ENCODE measurements around the gene ALX4.
A peak's percentile ranks its signal among the peaks of the same experiment; 100 is the strongest.

ALX4 gene

GRCh38 chr11:44319552-44320288, 9.8 kb upstream of the ALX4 start:
- no peak overlapping the region for H3K4ac ChIP-seq (ENCODE audit: low read depth, low read length)
- H4K8ac ChIP-seq (ENCODE audit: low read depth, low read length): no peak overlapping the region
- DNase-seq: no peak
- no peak overlapping the region for H3K27ac ChIP-seq (ENCODE audit: low read depth, low read length)
- H3K4me2 ChIP-seq (ENCODE audit: low read length): peak overlapping the region; percentile 29
- H3K4me1 ChIP-seq (ENCODE audit: control insufficient read depth in 1 of 2, insufficient read depth in 2 of 2, low read length in 2 of 2): peaks cover 8 to 13% of the 10 kb centered on the region in 2 experiments
- no CpG with 5 or more reads among the region's 53 CpGs for WGBS (ENCODE audit: extremely low coverage, insufficient coverage, insufficient read length)
- no peak overlapping the region for H2BK5ac ChIP-seq (ENCODE audit: low read depth, low read length, poor library complexity)
- no peak overlapping the region for H2AK5ac ChIP-seq (ENCODE audit: low read length)
- no peak overlapping the region for H3K18ac ChIP-seq (ENCODE audit: low read length)
- H3K23ac ChIP-seq (ENCODE audit: low read length): no peak overlapping the region
- H3K4me3 ChIP-seq (ENCODE audit: low read depth, low read length): no peak overlapping the region
- no peaks in the 10 kb centered on the region for H3K79me1 ChIP-seq (ENCODE audit: low read length)
- no peak overlapping the region for H3K9ac ChIP-seq (ENCODE audit: low read length)
- no peak overlapping the region for H4K12ac ChIP-seq (ENCODE audit: low read depth, low read length)
- no peaks in the 10 kb centered on the region for H3K36me3 ChIP-seq (ENCODE audit: control insufficient read depth in 1 of 2, insufficient read depth in 2 of 2, low read length in 2 of 2)
- H2AFZ ChIP-seq (ENCODE audit: insufficient read depth, low read length, poor library complexity): no peak overlapping the region
- peaks cover 8% of the 10 kb centered on the region for H3K9me3 ChIP-seq (ENCODE audit: insufficient read depth, low read depth, low read length)
- no peak overlapping the region for H2BK120ac ChIP-seq (ENCODE audit: insufficient read depth, low read length, poor library complexity)
- H4K91ac ChIP-seq (ENCODE audit: low read depth, low read length): no peak overlapping the region
- H3K27me3 ChIP-seq (ENCODE audit: insufficient read depth, low read length): peaks cover 82% of the 10 kb centered on the region
- H3K79me2 ChIP-seq (ENCODE audit: control insufficient read depth, insufficient read depth, low read length, poor library complexity): no peaks in the 10 kb centered on the region
- H2BK12ac ChIP-seq (ENCODE audit: low read length): no peak overlapping the region
- H3K14ac ChIP-seq (ENCODE audit: low read length): no peak overlapping the region

DNA sequence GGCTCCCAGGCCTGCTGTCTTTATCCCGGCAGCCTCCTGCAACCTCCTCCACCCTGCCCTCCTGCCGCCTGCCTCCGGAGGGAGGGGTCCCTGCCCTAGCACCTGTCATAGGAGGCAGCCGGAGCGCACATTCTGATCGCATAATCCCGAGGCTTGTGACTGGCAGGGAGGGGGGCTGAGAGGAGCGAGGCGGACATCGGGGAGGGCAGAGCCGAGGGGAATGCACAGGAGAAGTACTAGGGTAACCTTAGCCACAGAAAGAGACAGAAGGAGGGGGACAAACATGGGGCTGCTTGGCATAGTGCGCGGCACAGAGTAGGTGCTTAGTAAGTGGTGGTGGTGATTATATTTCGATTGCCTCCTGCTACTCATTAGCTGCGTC, 9.2 kb upstream of the ALX4 start:
- H3K18ac ChIP-seq (ENCODE audit: low read length): no peak overlapping the region
- DNase-seq: no peak
- no peak overlapping the region for H2BK120ac ChIP-seq (ENCODE audit: insufficient read depth, low read length, poor library complexity)
- H3K4me2 ChIP-seq (ENCODE audit: low read length): no peak overlapping the region
- H2BK12ac ChIP-seq (ENCODE audit: low read length): no peak overlapping the region
- H3K4me3 ChIP-seq (ENCODE audit: low read depth, low read length): no peak overlapping the region
- peaks cover 10% of the 10 kb centered on the region for H3K9me3 ChIP-seq (ENCODE audit: insufficient read depth, low read depth, low read length)
- no peak overlapping the region for H3K4ac ChIP-seq (ENCODE audit: low read depth, low read length)
- H4K12ac ChIP-seq (ENCODE audit: low read depth, low read length): no peak overlapping the region
- no peak overlapping the region for H2BK5ac ChIP-seq (ENCODE audit: low read depth, low read length, poor library complexity)
- no peaks in the 10 kb centered on the region for H3K36me3 ChIP-seq (ENCODE audit: control insufficient read depth in 1 of 2, insufficient read depth in 2 of 2, low read length in 2 of 2)
- H3K79me2 ChIP-seq (ENCODE audit: control insufficient read depth, insufficient read depth, low read length, poor library complexity): no peaks in the 10 kb centered on the region
- H3K4me1 ChIP-seq (ENCODE audit: control insufficient read depth in 1 of 2, insufficient read depth in 2 of 2, low read length in 2 of 2): peaks cover 8 to 13% of the 10 kb centered on the region in 2 experiments
- no peak overlapping the region for H2AK5ac ChIP-seq (ENCODE audit: low read length)
- H3K9ac ChIP-seq (ENCODE audit: low read length): no peak overlapping the region
- no peak overlapping the region for H4K8ac ChIP-seq (ENCODE audit: low read depth, low read length)
- H3K27ac ChIP-seq (ENCODE audit: low read depth, low read length): no peak overlapping the region
- H3K27me3 ChIP-seq (ENCODE audit: insufficient read depth, low read length): peaks cover 85% of the 10 kb centered on the region
- no peak overlapping the region for H2AFZ ChIP-seq (ENCODE audit: insufficient read depth, low read length, poor library complexity)
- H3K23ac ChIP-seq (ENCODE audit: low read length): no peak overlapping the region
- H3K14ac ChIP-seq (ENCODE audit: low read length): no peak overlapping the region
- H3K79me1 ChIP-seq (ENCODE audit: low read length): no peaks in the 10 kb centered on the region
- no CpG with 5 or more reads among the region's 15 CpGs for WGBS (ENCODE audit: extremely low coverage, insufficient coverage, insufficient read length)
- no peak overlapping the region for H4K91ac ChIP-seq (ENCODE audit: low read depth, low read length)

GRCh38 chr11:44318369-44318768, 8.4 kb upstream of the ALX4 start:
- WGBS (ENCODE audit: extremely low coverage, insufficient coverage, insufficient read length): no CpG with 5 or more reads among the region's 2 CpGs
- Histone ChIP-seq H3K4me1 (ENCODE audit: control insufficient read depth in 1 of 2, insufficient read depth in 2 of 2, low read length in 2 of 2) (peaks cover 8 to 13% of the 10 kb centered on the region in 2 experiments), H2BK12ac (ENCODE audit: low read length) (no peak overlapping the region), H3K23ac (ENCODE audit: low read length) (no peak overlapping the region), H3K9me3 (ENCODE audit: insufficient read depth, low read depth, low read length) (peaks cover 12% of the 10 kb centered on the region), H3K4me3 (ENCODE audit: low read depth, low read length) (no peak overlapping the region), H3K4me2 (ENCODE audit: low read length) (no peak overlapping the region), H3K79me2 (ENCODE audit: control insufficient read depth, insufficient read depth, low read length, poor library complexity) (no peaks in the 10 kb centered on the region), H3K36me3 (ENCODE audit: control insufficient read depth in 1 of 2, insufficient read depth in 2 of 2, low read length in 2 of 2) (no peaks in the 10 kb centered on the region), H4K12ac (ENCODE audit: low read depth, low read length) (no peak overlapping the region), H3K18ac (ENCODE audit: low read length) (no peak overlapping the region), H4K8ac (ENCODE audit: low read depth, low read length) (no peak overlapping the region), H2BK120ac (ENCODE audit: insufficient read depth, low read length, poor library complexity) (no peak overlapping the region), H3K27me3 (ENCODE audit: insufficient read depth, low read length) (peaks cover 90% of the 10 kb centered on the region), H4K91ac (ENCODE audit: low read depth, low read length) (no peak overlapping the region), H3K4ac (ENCODE audit: low read depth, low read length) (no peak overlapping the region), H3K79me1 (ENCODE audit: low read length) (no peaks in the 10 kb centered on the region), H3K27ac (ENCODE audit: low read depth, low read length) (no peak overlapping the region), H2BK5ac (ENCODE audit: low read depth, low read length, poor library complexity) (no peak overlapping the region), H3K9ac (ENCODE audit: low read length) (no peak overlapping the region), H3K14ac (ENCODE audit: low read length) (no peak overlapping the region), H2AFZ (ENCODE audit: insufficient read depth, low read length, poor library complexity) (no peak overlapping the region), H2AK5ac (ENCODE audit: low read length) (no peak overlapping the region)
- no peak for DNase-seq

- H2BK5ac ChIP-seq (ENCODE audit: low read depth, low read length, poor library complexity): no peak overlapping the region
- H2BK120ac ChIP-seq (ENCODE audit: insufficient read depth, low read length, poor library complexity): no peak overlapping the region
Measured at GRCh38 chr11:44316659-44317240, 6.8 kb upstream of the ALX4 start.

More at GRCh38 chr11:44316659-44317240, 6.8 kb upstream of the ALX4 start:
- Histone ChIP-seq H3K4ac (ENCODE audit: low read depth, low read length) (no peak overlapping the region), H3K9ac (ENCODE audit: low read length) (no peak overlapping the region), H3K79me2 (ENCODE audit: control insufficient read depth, insufficient read depth, low read length, poor library complexity) (no peaks in the 10 kb centered on the region), H3K79me1 (ENCODE audit: low read length) (no peaks in the 10 kb centered on the region), H4K8ac (ENCODE audit: low read depth, low read length) (no peak overlapping the region), H3K27ac (ENCODE audit: low read depth, low read length) (no peak overlapping the region), H3K23ac (ENCODE audit: low read length) (no peak overlapping the region), H3K14ac (ENCODE audit: low read length) (no peak overlapping the region), H3K4me2 (ENCODE audit: low read length) (peak overlapping the region; percentile 72), H2BK12ac (ENCODE audit: low read length) (no peak overlapping the region), H3K9me3 (ENCODE audit: insufficient read depth, low read depth, low read length) (peaks cover 16% of the 10 kb centered on the region), H3K4me1 (ENCODE audit: control insufficient read depth in 1 of 2, insufficient read depth in 2 of 2, low read length in 2 of 2) (peaks cover 8 to 13% of the 10 kb centered on the region in 2 experiments), H3K4me3 (ENCODE audit: low read depth, low read length) (peak overlapping the region; percentile 48), H4K12ac (ENCODE audit: low read depth, low read length) (no peak overlapping the region), H3K27me3 (ENCODE audit: insufficient read depth, low read length) (peaks cover 97% of the 10 kb centered on the region), H4K91ac (ENCODE audit: low read depth, low read length) (no peak overlapping the region), H2AK5ac (ENCODE audit: low read length) (no peak overlapping the region), H3K18ac (ENCODE audit: low read length) (no peak overlapping the region), H3K36me3 (ENCODE audit: control insufficient read depth in 1 of 2, insufficient read depth in 2 of 2, low read length in 2 of 2) (no peaks in the 10 kb centered on the region), H2AFZ (ENCODE audit: insufficient read depth, low read length, poor library complexity) (peak overlapping the region; percentile 8)
- no CpG with 5 or more reads among the region's 44 CpGs for WGBS (ENCODE audit: extremely low coverage, insufficient coverage, insufficient read length)
- no peak for DNase-seq
